ENCODE data around the gene RNF123. TPM values are rescaled to one million over a fixed set of nuclear protein-coding genes. Genes with fewer than 3 reads are reported as not detected.

The RNF123 gene
- total RNA-seq, 1 donor = 37.4 TPM

GRCh38 chr3:49717211-49717958 lies 28.0 kb downstream of the RNF123 start:
- no peak for DNase-seq (ENCODE audit: low read depth in 2 of 3, low spot score in 2 of 3)

GRCh38 chr3:49717959-49718857 lies 28.9 kb downstream of the RNF123 start:
- no peak for DNase-seq (ENCODE audit: low read depth in 2 of 3, low spot score in 2 of 3)

- peak in 1 of 3 donors; percentile 21 for DNase-seq (ENCODE audit: low read depth in 2 of 3, low spot score in 2 of 3)
These were observed 29.5 kb downstream of the RNF123 start for GRCh38 chr3:49718858-49719213.

GRCh38 chr3:49719214-49719884 lies 30.0 kb downstream of the RNF123 start, which contains the start of gene AMIGO3:
Gene AMIGO3 (minus strand): TSS chr3:49719684. CDS start chr3:49719465, 219 bp downstream.
- peak; percentile 78 to 94 (median 91) for DNase-seq (ENCODE audit: low read depth in 2 of 3, low spot score in 2 of 3)

- DNase-seq (ENCODE audit: low read depth in 2 of 3, low spot score in 2 of 3) = no peak
These were observed 31.7 kb downstream of the RNF123 start for GRCh38 chr3:49720855-49721595.

- no peak for DNase-seq (ENCODE audit: low read depth in 2 of 3, low spot score in 2 of 3)
These were observed 32.2 kb downstream of the RNF123 start for GRCh38 chr3:49721596-49721895.

GRCh38 chr3:49721896-49722781 lies 32.8 kb downstream of the RNF123 start:
- DNase-seq (ENCODE audit: low read depth in 2 of 3, low spot score in 2 of 3) = no peak

GRCh38 chr3:49722896-49723295 lies 33.5 kb downstream of the RNF123 start:
- DNase-seq (ENCODE audit: low read depth in 2 of 3, low spot score in 2 of 3) = no peak

- DNase-seq (ENCODE audit: low read depth in 2 of 3, low spot score in 2 of 3) = peak in 2 of 3 donors; percentile 30 to 37
These were observed 33.9 kb downstream of the RNF123 start for GRCh38 chr3:49723296-49723627.

GRCh38 chr3:49723628-49724551 lies 34.5 kb downstream of the RNF123 start, which contains the start of gene GMPPB:
Gene GMPPB (minus strand): TSS chr3:49723951. CDS start chr3:49723726, 225 bp downstream.
- DNase-seq (ENCODE audit: low read depth in 2 of 3, low spot score in 2 of 3) = peak; percentile 79 to 94 (median 93)

- DNase-seq (ENCODE audit: low read depth in 2 of 3, low spot score in 2 of 3) = peak in 2 of 3 donors; percentile 30 to 36
These were observed 35.2 kb downstream of the RNF123 start for GRCh38 chr3:49724586-49724985.

GRCh38 chr3:49725906-49726681 lies 36.7 kb downstream of the RNF123 start:
- DNase-seq (ENCODE audit: low read depth in 2 of 3, low spot score in 2 of 3) = no peak

GRCh38 chr3:49727154-49727923 lies 38.0 kb downstream of the RNF123 start:
- DNase-seq (ENCODE audit: low read depth in 2 of 3, low spot score in 2 of 3) = no peak

GRCh38 chr3:49727924-49728361 lies 38.6 kb downstream of the RNF123 start:
- DNase-seq (ENCODE audit: low read depth in 2 of 3, low spot score in 2 of 3) = no peak

- no peak for DNase-seq (ENCODE audit: low read depth in 2 of 3, low spot score in 2 of 3)
These were observed 40.7 kb downstream of the RNF123 start for GRCh38 chr3:49729966-49730609.

GRCh38 chr3:49732597-49732996 lies 43.2 kb downstream of the RNF123 start:
- no peak for DNase-seq (ENCODE audit: low read depth in 2 of 3, low spot score in 2 of 3)

Data from hematopoietic multipotent progenitor cell (in vitro differentiated cells).